H1 (cell line): ENCODE measurements around the gene EGFLAM. TPM values are rescaled to one million over a fixed set of nuclear protein-coding genes. Genes with fewer than 3 reads are reported as not detected.

Experiments
- EZH2 ChIP-seq: fragments of 200-600 bp; sonication (generic); IDR thresholded peaks from 2 replicates; pipeline ENCODE4 v1.7.1; 2012; ENCODE audit warnings: low read depth, mild to moderate bottlenecking, moderate library complexity, low read length, inconsistent platforms; ENCODE audit not compliant: severe bottlenecking
- JUND ChIP-seq: IDR thresholded peaks from 2 replicates; pipeline ENCODE4 v1.6.1; 2011; ENCODE audit warnings: mild to moderate bottlenecking, improper control_type of control experiment, low read length
- TAF1 ChIP-seq: IDR thresholded peaks from 2 replicates; pipeline ENCODE4 v1.6.1; 2011; ENCODE audit warnings: mild to moderate bottlenecking, low read depth, low read length
- polyA plus RNA-seq, 7 experiments: library from polyadenylated mRNA; depleted of rRNA in 3 of 7; stranded (reverse) in 5 of 7; unstranded in 2 of 7; fragments of >200 nt in 5 of 7; fragments of 200-250 nt in 2 of 7; gene quantifications; 1 replicate in 5 of 7; 2 replicates in 1 of 7; 4 replicates in 1 of 7; pipeline versions ENCODE4 v1.2.1 to v1.2.3, GENCODE V29; 2011 to 2013; ENCODE audit warnings: missing spikeins in 2 of 7, mixed read lengths in 2 of 7
- total RNA-seq: library from RNA; stranded (reverse); fragmentation: NEBNext Ultra II Directional; extraction: Animal tissue kit (Norgen Biotek cat#: 25700); gene quantifications from 2 replicates; pipeline ENCODE4 v1.2.1, GENCODE V29; 2021

EGFLAM gene
- total and polyA plus RNA-seq, 2 of the 8 experiments (the other 6 are each of a cell fraction or from before 2014, with no cell fraction given), result 0.20 to 0.24 TPM

- TF ChIP-seq EZH2 (no peak), JUND (no peak), TAF1 (no peak)
Measured at GRCh38 chr5:38291355-38291754, 33.0 kb downstream of the EGFLAM start (continued).
